ENCODE measurements around the gene NTNG2. TPM values are rescaled to one million over a fixed set of nuclear protein-coding genes. Genes with fewer than 3 reads are reported as not detected.
A peak's percentile ranks its signal among the peaks of the same experiment; 100 is the strongest.

The NTNG2 gene
- total RNA-seq, 2 donors from 2014 or later: 5.0 to 6.5 TPM

DNA sequence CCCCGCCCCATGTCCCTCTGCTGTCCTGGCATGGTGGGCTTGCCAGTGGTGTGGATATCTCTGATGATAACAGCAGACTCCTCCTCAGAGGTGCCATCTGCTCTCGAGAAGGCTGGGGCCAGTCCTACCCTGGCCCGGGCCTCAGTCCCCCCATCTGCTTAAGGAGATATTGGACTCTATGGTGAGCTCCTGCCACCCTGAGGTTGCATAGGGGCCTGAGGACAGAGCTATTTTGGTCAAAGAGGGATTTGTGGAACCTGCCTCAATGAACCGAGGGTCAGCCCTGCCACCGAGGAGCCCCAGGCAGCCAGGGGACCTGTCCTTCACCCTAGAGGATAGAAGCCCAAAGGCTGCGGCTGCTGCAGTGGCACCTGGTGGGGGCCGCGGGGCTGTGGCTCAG is 32.6 kb downstream of the NTNG2 start:
- intact Hi-C loops (cut with DNase I): no loop called here
- ATAC-seq: no peak
- DNase-seq: no peak

- ATAC-seq (no peak), DNase-seq (no peak)
- intact Hi-C loops (cut with DNase I): no loop called here
Observed at GRCh38 chr9:132197315-132197714, 35.5 kb downstream of the NTNG2 start.

DNA sequence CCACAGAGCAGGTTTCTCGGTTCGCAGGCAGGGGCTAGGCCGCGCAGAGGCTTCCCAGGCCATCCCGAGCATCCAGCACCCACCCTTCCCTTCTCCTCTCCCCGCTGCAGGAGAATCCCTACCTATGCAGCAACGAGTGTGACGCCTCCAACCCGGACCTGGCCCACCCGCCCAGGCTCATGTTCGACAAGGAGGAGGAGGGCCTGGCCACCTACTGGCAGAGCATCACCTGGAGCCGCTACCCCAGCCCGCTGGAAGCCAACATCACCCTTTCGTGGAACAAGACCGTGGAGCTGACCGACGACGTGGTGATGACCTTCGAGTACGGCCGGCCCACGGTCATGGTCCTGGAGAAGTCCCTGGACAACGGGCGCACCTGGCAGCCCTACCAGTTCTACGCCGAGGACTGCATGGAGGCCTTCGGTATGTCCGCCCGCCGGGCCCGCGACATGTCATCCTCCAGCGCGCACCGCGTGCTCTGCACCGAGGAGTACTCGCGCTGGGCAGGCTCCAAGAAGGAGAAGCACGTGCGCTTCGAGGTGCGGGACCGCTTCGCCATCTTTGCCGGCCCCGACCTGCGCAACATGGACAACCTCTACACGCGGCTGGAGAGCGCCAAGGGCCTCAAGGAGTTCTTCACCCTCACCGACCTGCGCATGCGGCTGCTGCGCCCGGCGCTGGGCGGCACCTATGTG is 36.1 kb downstream of the NTNG2 start:
- ATAC-seq: no peak
- DNase-seq: no peak
- intact Hi-C loops (cut with DNase I): no loop called here

GRCh38 chr9:132199056-132199455 is 37.2 kb downstream of the NTNG2 start:
- DNase-seq (no peak), ATAC-seq (no peak)
- intact Hi-C loops (cut with DNase I): no loop called here

GRCh38 chr9:132200706-132201105 is 38.8 kb downstream of the NTNG2 start:
- intact Hi-C loops (cut with DNase I): no loop called here
- DNase-seq: no peak
- ATAC-seq: no peak

DNA sequence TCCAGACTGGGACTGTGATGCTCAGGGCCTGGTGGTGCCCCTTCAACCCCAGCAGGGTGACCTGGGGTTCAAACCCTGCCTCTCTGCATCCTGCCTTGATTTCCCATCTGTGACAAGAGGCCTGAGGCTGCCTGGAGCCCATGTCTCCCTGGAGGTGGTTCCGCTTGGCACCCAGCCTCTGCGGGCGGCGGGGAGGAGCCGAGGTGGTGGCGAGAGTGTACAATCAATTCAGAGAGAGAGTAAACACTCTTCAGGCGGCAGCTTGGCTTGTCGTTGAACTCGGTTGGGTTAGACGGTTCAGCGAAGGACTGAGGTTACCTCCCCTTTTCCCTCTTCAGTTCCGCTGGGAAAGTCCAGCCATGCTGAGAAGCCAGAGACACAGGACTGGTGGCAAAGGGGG is 39.3 kb downstream of the NTNG2 start:
- DNase-seq (no peak), ATAC-seq (no peak)
- intact Hi-C loops (cut with DNase I): no loop called here

- DNase-seq: no peak
- no peak for ATAC-seq
- intact Hi-C loops (cut with DNase I): no loop called here
Observed at GRCh38 chr9:132201780-132202703, 40.2 kb downstream of the NTNG2 start.

GRCh38 chr9:132204883-132205282 is 43.0 kb downstream of the NTNG2 start:
- ATAC-seq (no peak), DNase-seq (no peak)
- intact Hi-C loops (cut with DNase I): no loop called here

DNA sequence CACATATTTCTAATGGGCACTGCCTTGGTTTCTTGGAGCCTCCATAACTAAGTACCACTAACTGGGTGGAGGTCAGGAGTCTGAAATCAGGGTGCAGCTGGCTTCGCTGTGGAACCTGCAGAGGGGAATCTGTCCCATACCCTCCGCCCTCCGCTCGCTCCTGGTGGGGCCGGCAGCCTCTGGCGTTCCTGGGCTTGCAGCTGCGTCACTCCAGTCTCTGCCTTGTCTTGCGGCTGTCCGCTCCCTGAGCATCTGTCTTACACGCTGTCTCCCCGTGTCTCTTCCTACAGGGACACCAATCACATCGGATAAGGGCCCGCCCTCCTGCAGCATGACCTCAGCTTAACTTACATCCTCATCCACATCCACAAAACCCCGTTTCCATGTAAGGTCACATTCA is 45.4 kb downstream of the NTNG2 start:
- DNase-seq: no peak
- intact Hi-C loops (cut with DNase I): no loop called here
- ATAC-seq: no peak

- DNase-seq: no peak
- intact Hi-C loops (cut with DNase I): no loop called here
- no peak for ATAC-seq
Observed at GRCh38 chr9:132207839-132208615, 46.2 kb downstream of the NTNG2 start.

DNA sequence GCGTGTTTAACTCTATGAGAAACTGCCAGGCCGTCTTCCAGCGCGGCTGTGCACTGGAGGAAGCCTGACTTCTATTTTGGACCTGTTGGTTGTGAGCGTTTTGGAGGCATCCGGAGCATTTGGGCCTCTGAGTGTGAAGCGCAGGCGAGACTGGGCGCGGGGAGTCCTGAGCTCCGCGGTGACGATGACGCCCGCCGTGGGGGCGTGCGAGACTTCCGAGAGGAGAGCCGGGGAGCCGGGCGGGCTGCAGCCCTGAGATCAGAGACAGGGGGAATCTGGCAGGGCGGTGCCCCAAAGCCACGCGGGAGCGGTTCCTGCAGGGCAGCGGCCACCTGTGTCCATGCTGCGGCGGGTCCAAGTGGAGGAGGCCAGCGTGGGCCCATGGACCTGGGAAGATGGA is 47.4 kb downstream of the NTNG2 start:
- intact Hi-C loops (cut with DNase I): no loop called here
- no peak for ATAC-seq

GRCh38 chr9:132210472-132211145 is 48.8 kb downstream of the NTNG2 start:
- ATAC-seq (no peak), DNase-seq (no peak)
- intact Hi-C loops (cut with DNase I): no loop called here

More for the DNA sequence above, 47.4 kb downstream of the NTNG2 start:
- no peak for DNase-seq

DNA sequence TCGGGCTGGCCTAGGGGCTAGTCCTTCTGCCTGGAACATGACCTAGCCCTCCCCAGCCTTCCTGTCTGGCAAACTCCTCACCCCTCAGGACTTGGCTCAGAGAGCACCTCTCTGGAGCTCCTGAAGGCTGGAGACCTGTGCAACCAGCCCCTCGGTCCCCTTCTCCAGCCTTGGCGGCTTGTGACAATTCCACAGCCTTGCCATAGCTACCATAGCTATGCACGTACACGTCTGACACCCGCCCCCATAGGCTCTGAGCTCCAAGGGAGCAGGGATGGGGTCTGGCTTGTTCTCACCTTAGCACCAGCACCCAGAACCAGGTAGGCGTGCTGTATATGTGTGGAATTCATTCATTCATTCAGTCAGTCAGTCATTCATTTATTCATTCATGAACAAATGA is 49.7 kb downstream of the NTNG2 start:
- DNase-seq (no peak), ATAC-seq (no peak)
- intact Hi-C loops (cut with DNase I): no loop called here

DNA sequence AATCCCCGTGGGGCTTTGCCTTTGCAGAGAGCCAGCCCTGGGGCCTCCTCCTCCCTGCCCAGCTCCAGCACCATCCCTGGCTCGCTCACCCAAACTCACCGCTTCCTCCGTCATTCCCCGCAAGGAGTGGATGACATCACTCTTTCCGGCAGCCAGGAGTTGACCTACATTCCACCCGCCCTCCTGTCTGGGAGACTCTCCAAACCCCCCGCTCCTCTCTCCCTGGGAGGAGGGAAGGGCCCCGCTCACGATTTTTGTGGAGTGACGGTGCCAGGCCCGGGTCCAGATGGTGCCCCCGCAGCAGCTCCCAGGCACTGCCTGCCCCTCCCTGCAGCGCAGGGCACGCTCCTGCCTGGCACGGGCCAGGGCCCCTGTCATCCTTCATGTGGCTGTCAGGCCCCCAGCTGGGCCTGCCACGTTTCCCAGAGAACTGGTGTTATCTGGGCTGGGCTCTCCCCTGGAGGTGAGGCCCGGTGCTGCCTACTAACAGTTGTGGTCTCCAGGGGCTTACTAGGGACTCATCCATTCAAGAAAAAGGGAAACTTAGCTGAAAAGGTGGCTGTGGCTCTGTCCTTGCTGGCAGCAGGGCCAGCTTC is 52.3 kb downstream of the NTNG2 start:
- DNase-seq: peak; percentile 82
- ATAC-seq: peak; percentile 95 to 97
- intact Hi-C loops (cut with DNase I): no loop called here

DNA sequence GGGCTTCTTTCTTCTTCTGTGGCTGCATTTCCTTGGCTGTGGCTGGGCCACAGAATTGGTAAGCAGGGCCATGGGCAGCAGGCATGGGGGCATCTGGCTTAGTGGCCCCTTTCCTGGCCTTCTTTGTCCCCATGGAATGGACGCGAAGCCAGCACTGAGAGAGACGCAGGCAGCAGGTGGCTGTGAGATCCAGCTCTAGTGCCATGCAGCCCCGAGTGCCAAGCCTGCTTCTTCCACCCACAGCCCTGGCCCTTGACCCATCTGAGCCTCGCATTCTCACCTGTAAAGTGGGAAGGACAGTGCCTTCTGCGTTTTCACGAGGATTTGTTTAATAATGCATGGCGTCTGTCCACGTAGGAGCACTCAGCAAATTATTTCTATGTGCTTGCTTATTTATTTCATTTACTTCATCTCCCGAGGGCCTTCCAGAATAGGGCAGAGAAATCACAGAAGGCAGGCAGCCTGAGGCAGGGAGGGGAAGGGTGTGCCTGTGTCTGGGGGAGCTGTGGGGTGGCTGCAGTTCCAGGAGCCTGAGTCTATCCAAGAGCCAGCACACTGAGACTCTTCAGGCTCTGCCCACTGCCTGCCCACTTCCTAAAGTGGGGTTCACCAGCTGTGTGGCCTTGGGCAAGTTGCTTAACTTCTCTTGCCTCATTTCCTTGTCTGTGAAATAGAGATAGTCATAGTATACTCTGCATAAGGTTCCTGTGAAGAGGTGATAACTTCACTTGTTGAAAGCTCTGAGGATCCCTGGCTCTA is 55.2 kb downstream of the NTNG2 start:
- ATAC-seq (peak in 1 of 2 donors; percentile 5), DNase-seq (no peak)
- intact Hi-C loops (cut with DNase I): no loop called here

- intact Hi-C loops (cut with DNase I): no loop called here
- ATAC-seq (no peak), DNase-seq (no peak)
Observed at GRCh38 chr9:132218208-132218607, 56.4 kb downstream of the NTNG2 start.

DNA sequence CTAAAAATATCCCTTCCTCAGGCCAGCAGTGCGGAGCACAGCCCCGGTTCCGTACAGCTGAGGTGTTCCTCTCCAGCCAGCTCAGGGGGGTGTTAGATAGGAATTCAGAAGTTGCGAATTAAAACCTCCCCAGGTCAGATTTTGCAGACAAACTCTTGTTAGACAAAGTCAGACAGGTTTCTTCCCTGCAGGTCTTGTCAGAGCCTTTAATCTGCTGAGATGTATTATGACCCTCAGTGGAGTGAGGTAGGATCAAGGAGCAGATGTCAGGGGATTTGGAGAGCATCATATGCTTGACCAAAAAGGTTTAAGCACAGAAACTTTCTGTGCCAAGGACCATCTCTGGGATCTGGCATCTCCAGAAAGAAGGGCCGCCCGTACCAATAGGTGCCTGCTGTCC is 60.1 kb downstream of the NTNG2 start:
- intact Hi-C loops (cut with DNase I): no loop called here
- ATAC-seq (no peak), DNase-seq (no peak)

GRCh38 chr9:132224645-132225044 is 62.8 kb downstream of the NTNG2 start:
- ATAC-seq (no peak), DNase-seq (no peak)
- intact Hi-C loops (cut with DNase I): no loop called here

All from left cardiac atrium (tissue), 4 donors.